Esophagus (tissue), 2 donors: ENCODE results near the gene TCF25. TPM values are rescaled to one million over a fixed set of nuclear protein-coding genes. Genes with fewer than 3 reads are reported as not detected.

ENCODE experiments used
- H3K27ac ChIP-seq, 2 donors: one replicate each; pipeline ENCODE4 v1.5.1; 2013; ENCODE audit warnings: low read depth in 2 of 2, mild to moderate bottlenecking in 2 of 2, inconsistent platforms in 1 of 2, low read length in 1 of 2, moderate library complexity in 1 of 2
- H3K27me3 ChIP-seq, 2 donors: one replicate each; pipeline ENCODE4 v1.6.1; 2013; ENCODE audit warnings: low read length in 2 of 2, control low read depth in 1 of 2, mild to moderate bottlenecking in 1 of 2; ENCODE audit not compliant: insufficient read depth in 2 of 2, control insufficient read depth in 1 of 2
- H3K36me3 ChIP-seq, 2 donors: one replicate each; pipeline ENCODE4 v1.6.1; 2013; ENCODE audit warnings: low read length in 1 of 2; ENCODE audit not compliant: control insufficient read depth in 2 of 2, insufficient read depth in 2 of 2
- H3K4me1 ChIP-seq, 2 donors: one replicate each; pipeline ENCODE4 v1.6.1; 2013; ENCODE audit warnings: low read length in 1 of 2; ENCODE audit not compliant: control insufficient read depth in 2 of 2, insufficient read depth in 2 of 2
- H3K4me3 ChIP-seq, 2 donors: one replicate each; pipeline ENCODE4 v1.5.1; 2013; ENCODE audit warnings: low read length in 2 of 2, mild to moderate bottlenecking in 2 of 2, low read depth in 1 of 2, moderate library complexity in 1 of 2
- H3K9me3 ChIP-seq, 2 donors: one replicate each; pipeline ENCODE4 v1.6.1; 2013; ENCODE audit warnings: mild to moderate bottlenecking in 2 of 2, low read depth in 1 of 2, low read length in 1 of 2, moderate library complexity in 1 of 2; ENCODE audit not compliant: control insufficient read depth in 2 of 2, insufficient read depth in 1 of 2
- WGBS, 2 donors: extraction: QIAGEN DNeasy Blood & Tissue Kit; methylation state at CpG; one replicate each; pipeline ENCODE4 v1.1.7; 2013; 5-methylcytosine and 5-hydroxymethylcytosine counted together
- polyA plus RNA-seq, 2 donors: library from polyadenylated mRNA; stranded (reverse); fragments of 200-250 nt; gene quantifications; one replicate each; pipeline ENCODE4 v1.2.3, GENCODE V29; 2013
- donor health status: healthy with polysubstance abuse.
- donor health status: Bipolar disorder and iron deficiency.

Gene TCF25
- polyA plus RNA-seq, 2 donors, result 76.3 to 83.2 TPM

DNA sequence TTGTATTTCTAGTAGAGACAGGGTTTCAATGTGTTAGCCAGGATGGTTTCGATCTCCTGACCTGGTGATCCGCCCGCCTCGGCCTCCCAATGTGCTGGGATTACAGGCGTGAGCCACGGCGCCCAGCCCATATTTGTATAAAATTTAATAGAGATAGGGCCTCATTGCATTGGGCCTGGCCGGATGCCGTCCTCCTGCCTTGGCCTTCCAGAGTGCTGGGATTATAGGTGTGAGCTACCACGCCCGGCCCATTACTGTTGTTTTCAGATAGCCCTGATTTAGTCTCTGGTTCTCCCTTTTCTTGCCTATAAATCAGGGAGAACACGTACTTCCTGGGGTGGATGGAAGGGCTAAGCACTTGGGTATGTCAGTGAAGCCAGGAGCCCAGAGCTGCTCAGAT lies 78.7 kb downstream of the TCF25 start:
- peaks cover 5 to 21% of the 10 kb centered on the region in 2 donors for H3K4me1 ChIP-seq
- WGBS, 2 donors, result 91 to 94% methylated on average over 12 of the region's 12 CpGs
- no peaks in the 10 kb centered on the region for H3K27me3 ChIP-seq

DNA sequence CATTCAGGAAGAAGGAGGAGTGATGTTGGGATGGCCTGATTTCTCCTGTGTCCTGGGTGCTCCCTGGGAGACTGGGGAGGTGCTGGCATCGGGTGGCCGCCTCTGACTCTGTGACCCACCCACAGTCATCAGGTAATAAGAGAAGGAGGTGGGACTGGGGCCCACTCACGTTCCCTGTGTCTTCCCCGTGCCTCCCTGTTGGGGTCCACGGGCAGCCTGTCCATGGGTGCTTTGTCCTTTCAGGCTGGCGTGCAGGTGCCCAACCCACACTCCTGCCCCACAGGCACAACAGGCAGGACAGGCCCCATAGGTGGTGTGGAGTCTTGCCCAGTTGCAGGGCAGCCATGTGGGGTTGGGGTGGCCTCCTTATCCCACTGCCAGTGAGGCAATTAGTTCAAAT lies 79.2 kb downstream of the TCF25 start:
- Histone ChIP-seq H3K36me3 (peaks cover 0 to 7% of the 10 kb centered on the region in 2 donors), H3K4me1 (peaks cover 5 to 20% of the 10 kb centered on the region in 2 donors), H3K27me3 (no peaks in the 10 kb centered on the region), H3K9me3 (no peaks in the 10 kb centered on the region), H3K27ac (peak overlapping the region in 1 of 2 donors; percentile 22), H3K4me3 (no peak overlapping the region)
- 83 to 84% methylated on average over 6 of the region's 6 CpGs for WGBS, 2 donors

More for the DNA sequence above, 78.7 kb downstream of the TCF25 start:
- H3K36me3 ChIP-seq, result peaks cover 0 to 4% of the 10 kb centered on the region in 2 donors
- H3K4me3 ChIP-seq, result no peak overlapping the region
- no peak overlapping the region for H3K27ac ChIP-seq
- H3K9me3 ChIP-seq, result no peaks in the 10 kb centered on the region

DNA sequence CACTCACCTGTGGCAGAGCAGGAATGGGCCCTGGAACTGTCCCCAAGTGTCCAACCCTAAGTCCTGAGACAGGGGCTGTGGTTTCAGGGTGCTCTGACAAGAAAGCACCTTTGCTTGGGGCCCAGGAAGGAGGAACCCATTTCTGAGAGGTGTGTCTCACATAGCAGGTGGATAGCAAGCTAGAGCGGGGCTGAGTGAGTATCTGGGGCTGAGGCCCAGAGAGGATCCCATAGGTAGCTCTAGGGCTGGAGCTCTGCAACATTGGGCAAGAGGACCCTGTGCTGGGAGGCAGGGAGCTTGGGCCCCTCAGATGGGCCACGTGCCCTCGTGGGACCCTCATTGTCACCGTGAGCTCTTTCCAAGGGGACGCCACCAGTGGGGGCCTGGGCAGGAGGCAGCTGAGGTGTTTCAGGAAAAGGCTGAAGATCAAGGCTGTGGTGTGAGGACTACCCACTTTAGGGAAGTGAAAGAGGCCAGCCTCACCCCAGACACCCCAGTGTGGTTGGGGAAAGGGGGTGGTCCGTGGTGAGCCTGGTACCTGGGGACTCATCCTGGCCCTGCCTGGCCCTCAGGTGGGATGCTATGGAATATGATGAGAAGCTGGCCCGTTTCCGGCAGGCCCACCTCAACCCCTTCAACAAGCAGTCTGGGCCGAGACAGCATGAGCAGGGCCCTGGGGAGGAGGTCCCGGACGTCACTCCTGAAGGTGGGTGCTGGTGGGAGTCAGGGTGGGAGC lies 80.4 kb downstream of the TCF25 start:
- Histone ChIP-seq H3K27ac (no peak overlapping the region), H3K4me1 (peaks cover 5 to 15% of the 10 kb centered on the region in 2 donors), H3K9me3 (no peaks in the 10 kb centered on the region), H3K36me3 (peaks cover 0 to 17% of the 10 kb centered on the region in 2 donors), H3K4me3 (no peak overlapping the region), H3K27me3 (no peaks in the 10 kb centered on the region)
- whole genome bisulfite sequencing, 2 donors, result 89% methylated on average over 11 of the region's 11 CpGs

DNA sequence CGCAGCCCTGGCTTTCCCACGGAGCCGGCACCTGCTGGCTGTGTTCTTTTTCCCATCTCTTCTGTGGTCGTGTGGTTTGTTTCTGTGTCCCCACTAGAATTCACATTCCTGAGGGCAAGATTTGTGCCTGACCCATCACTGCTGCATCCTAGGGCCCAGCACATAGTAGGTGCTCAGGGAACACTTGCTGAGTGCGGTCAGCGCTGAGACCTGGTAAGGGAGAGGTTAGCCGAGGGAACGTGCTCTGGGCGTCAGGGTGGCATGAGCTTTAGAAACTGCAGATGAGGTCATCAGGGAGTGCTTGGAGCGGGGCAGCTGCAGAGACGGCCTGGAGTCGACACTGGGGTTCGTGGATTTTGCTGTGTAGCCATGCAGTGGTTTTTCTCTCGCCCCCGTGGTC lies 81.1 kb downstream of the TCF25 start:
- peaks cover 3 to 12% of the 10 kb centered on the region in 2 donors for H3K4me1 ChIP-seq
- H3K9me3 ChIP-seq, result no peaks in the 10 kb centered on the region
- H3K36me3 ChIP-seq, result peaks cover 0 to 19% of the 10 kb centered on the region in 2 donors
- no peak overlapping the region for H3K4me3 ChIP-seq
- H3K27ac ChIP-seq, result no peak overlapping the region
- H3K27me3 ChIP-seq, result no peaks in the 10 kb centered on the region
- 90 to 92% methylated on average over 15 of the region's 15 CpGs for WGBS, 2 donors

- H3K27ac ChIP-seq, result no peak overlapping the region
- peaks cover 0 to 6% of the 10 kb centered on the region in 2 donors for H3K4me1 ChIP-seq
- H3K27me3 ChIP-seq, result no peaks in the 10 kb centered on the region
- 89% methylated on average over 15 of the region's 15 CpGs for WGBS, 2 donors
- no peaks in the 10 kb centered on the region for H3K9me3 ChIP-seq
- peaks cover 0 to 22% of the 10 kb centered on the region in 2 donors for H3K36me3 ChIP-seq
- H3K4me3 ChIP-seq, result no peak overlapping the region
Measured at GRCh38 chr16:89955001-89955685, 81.8 kb downstream of the TCF25 start.

DNA sequence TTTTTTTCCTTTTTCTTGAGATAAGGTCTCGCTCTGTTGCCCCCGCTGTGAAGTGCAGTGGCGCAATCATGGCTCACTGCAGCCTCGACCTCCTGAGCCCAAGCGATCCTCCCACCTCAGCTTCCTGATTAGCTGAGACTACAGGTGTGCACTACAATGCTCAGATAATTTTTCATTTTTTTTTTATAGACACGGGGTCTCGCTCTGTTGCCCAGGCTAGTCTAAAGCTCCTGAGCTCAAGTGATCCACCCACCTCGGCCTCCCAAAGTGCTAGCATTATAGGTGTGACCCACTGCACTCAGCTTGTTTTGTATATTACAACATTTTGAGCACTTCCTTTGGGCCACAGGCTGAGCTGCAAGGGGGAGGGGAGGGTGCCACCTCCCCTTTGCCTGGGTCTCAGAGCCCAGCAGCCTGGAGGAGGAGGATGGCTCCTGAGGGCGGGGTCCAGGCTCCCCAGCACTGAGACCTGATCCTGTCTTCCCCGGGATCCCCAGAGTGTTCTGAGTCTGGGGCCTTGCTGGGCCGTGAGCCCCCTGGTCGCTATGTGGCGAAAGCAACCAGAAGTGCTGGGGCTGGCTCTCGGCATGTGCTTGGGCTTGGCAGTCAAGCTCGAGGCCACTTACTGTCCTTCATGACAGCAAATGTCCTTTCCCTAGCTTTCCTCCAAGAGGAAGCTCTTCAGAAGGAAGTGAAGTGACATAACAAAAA lies 83.3 kb downstream of the TCF25 start:
- no peak overlapping the region for H3K27ac ChIP-seq
- H3K4me3 ChIP-seq, result no peak overlapping the region
- H3K4me1 ChIP-seq, result peaks cover 0 to 6% of the 10 kb centered on the region in 2 donors
- no peaks in the 10 kb centered on the region for H3K27me3 ChIP-seq
- WGBS, 2 donors, result 91 to 94% methylated on average over 15 of the region's 15 CpGs
- peaks cover 0 to 34% of the 10 kb centered on the region in 2 donors for H3K36me3 ChIP-seq
- H3K9me3 ChIP-seq, result no peaks in the 10 kb centered on the region

- 88 to 96% methylated on average over 22 to 23 of the region's 23 CpGs for WGBS, 2 donors
- Histone ChIP-seq H3K4me1 (peaks cover 0 to 3% of the 10 kb centered on the region in 2 donors), H3K27me3 (no peaks in the 10 kb centered on the region), H3K4me3 (no peak overlapping the region), H3K27ac (no peak overlapping the region), H3K36me3 (peaks cover 0 to 37% of the 10 kb centered on the region in 2 donors), H3K9me3 (no peaks in the 10 kb centered on the region)
Measured at GRCh38 chr16:89957216-89957785, 83.9 kb downstream of the TCF25 start.

DNA sequence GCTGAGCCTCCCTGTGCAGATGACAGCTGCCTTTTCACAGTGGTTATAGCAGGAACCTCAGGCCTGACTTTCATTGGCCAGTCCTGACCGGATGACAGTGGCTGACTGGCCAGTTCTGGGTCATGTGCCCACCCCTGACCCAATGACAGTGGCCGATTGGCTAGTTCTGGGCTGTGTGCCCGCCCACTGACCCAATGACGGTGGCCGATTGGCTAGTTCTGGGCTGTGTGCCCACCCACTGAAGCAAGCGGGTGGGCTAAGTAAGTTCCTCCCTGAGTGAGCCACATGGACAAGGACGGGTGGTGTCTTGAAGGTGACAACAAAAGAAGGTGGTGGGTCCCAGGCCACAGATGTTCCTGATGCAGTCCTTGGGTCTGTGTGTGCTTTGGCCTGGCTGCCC lies 84.7 kb downstream of the TCF25 start:
- Histone ChIP-seq H3K36me3 (peaks cover 0 to 40% of the 10 kb centered on the region in 2 donors), H3K4me3 (no peak overlapping the region), H3K27me3 (no peaks in the 10 kb centered on the region), H3K9me3 (no peaks in the 10 kb centered on the region), H3K27ac (no peak overlapping the region), H3K4me1 (peaks cover 0 to 3% of the 10 kb centered on the region in 2 donors)
- 91 to 94% methylated on average over 7 of the region's 7 CpGs for WGBS, 2 donors

DNA sequence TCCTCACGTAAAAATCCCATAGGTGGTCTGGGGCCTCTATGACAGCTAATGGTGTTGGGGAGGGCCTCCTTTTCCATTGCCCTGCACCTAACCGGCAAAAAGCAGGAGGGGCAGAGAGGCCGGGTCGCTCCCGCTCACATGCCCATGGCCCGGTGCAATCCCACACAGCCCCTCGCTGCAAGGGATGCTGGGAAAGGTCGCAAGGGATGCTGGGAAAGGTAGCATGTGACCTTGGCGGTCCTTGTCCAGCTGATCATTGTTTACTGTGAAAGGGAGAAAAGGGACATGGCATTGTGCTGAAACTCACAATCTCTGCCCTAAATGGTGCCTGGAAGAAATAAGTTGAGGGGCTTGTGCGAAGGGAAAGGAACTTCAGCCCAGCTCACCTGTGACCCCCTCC lies 85.2 kb downstream of the TCF25 start:
- Histone ChIP-seq H3K9me3 (no peaks in the 10 kb centered on the region), H3K4me3 (no peak overlapping the region), H3K36me3 (peaks cover 0 to 44% of the 10 kb centered on the region in 2 donors), H3K27ac (no peak overlapping the region), H3K4me1 (no peaks in the 10 kb centered on the region), H3K27me3 (no peaks in the 10 kb centered on the region)
- WGBS, 2 donors, result 97% methylated on average over 10 of the region's 10 CpGs
